ENCODE data around the gene FAM107A. TPM values are rescaled to one million over a fixed set of nuclear protein-coding genes. Genes with fewer than 3 reads are reported as not detected.
A peak's percentile ranks its signal among the peaks of the same experiment; 100 is the strongest.

FAM107A gene
- total RNA-seq, 1 donor from 2014 or later: 115 TPM

DNA sequence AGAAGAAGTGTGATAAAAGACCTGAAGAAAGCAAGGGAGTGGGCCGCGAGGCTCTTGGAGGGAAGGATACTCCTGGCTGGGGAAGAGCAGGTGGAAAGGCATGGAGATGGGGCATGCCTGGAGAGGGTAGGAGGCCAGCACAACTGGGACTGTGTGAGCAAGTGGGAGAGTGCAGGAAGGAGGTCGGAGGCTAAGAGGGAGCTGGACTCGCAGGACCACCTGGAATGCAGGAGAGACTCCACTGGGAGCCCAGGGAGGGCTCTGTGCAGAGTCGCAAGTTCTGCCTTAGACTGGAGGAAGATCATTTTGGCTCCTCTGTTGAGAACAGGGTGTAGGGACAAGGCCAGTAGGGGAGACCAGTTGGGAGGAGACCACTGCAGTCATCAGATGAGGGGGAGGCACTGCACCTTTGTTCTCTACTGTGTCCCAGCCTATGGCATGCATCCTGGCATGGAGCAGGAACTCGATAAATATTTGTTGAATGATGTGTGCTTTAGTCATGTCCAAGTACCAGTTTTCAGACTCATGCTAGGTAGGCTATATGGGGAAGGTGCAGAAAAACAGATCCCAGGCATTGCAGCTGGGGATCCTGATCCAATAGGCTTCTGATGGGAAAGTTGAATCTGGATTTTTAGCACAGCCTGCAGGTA, 13.7 kb downstream of the FAM107A start:
- H3K36me3 ChIP-seq: peaks cover 51% of the 10 kb centered on the region

GRCh38 chr3:58562498-58562897, 14.7 kb downstream of the FAM107A start:
- Histone ChIP-seq H3K9me3 (replicated peaks) (no peaks in the 10 kb centered on the region), H3K27me3 (ENCODE audit: low read depth) (no peaks in the 10 kb centered on the region), H3K4me1 (peaks cover 17% of the 10 kb centered on the region), H3K27ac (replicated peaks) (no peak overlapping the region), H3K4me3 (no peak overlapping the region), H3K36me3 (peaks cover 48% of the 10 kb centered on the region)
- no peak for TF ChIP-seq CTCF (IDR thresholded peaks at IDR 0.05; ENCODE audit: borderline replicate concordance)
- intact Hi-C loops (cut with micrococcal nuclease): no loop called here
- no peak for DNase-seq

More for the DNA sequence above, 13.7 kb downstream of the FAM107A start:
- no peak for TF ChIP-seq CTCF (IDR thresholded peaks at IDR 0.05; ENCODE audit: borderline replicate concordance)
- DNase-seq: no peak
- intact Hi-C loops (cut with micrococcal nuclease): no loop called here
- Histone ChIP-seq H3K9me3 (replicated peaks) (no peaks in the 10 kb centered on the region), H3K4me1 (peaks cover 26% of the 10 kb centered on the region), H3K4me3 (no peak overlapping the region), H3K27me3 (ENCODE audit: low read depth) (no peaks in the 10 kb centered on the region), H3K27ac (replicated peaks) (no peak overlapping the region)

- peaks cover 31% of the 10 kb centered on the region for H3K36me3 ChIP-seq
- DNase-seq: no peak
- TF ChIP-seq CTCF (IDR thresholded peaks at IDR 0.05; ENCODE audit: borderline replicate concordance): peak; percentile 42
- H3K27me3 ChIP-seq (ENCODE audit: low read depth): no peaks in the 10 kb centered on the region
- no peak overlapping the region for H3K27ac ChIP-seq (replicated peaks)
- no peaks in the 10 kb centered on the region for H3K9me3 ChIP-seq (replicated peaks)
- intact Hi-C loops (cut with micrococcal nuclease): no loop called here
- no peak overlapping the region for H3K4me3 ChIP-seq
- H3K4me1 ChIP-seq: peaks cover 12% of the 10 kb centered on the region
These were observed 16.4 kb downstream of the FAM107A start for GRCh38 chr3:58560771-58561311.

DNA sequence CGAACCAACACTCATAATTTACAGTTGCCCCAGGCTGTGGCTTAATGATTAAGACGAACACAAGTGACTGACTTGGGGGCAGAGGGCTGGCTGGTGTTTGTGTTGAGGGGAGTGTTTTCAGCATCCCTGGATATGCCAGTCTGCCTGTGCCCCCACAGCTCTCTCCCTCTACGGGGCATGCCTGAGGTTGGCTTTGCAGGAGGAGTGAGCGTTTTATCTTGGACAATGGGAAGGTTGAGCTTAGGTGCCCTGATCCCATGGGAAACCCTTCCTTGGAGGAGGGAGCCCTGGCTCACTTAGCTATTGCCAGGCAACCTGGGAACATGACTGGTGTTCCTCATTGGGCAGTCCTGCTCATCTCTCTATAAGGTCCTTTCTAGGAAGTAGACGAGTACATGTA, 17.6 kb downstream of the FAM107A start:
- no peak for DNase-seq
- H3K4me3 ChIP-seq: no peak overlapping the region
- H3K4me1 ChIP-seq: peaks cover 2% of the 10 kb centered on the region
- no peaks in the 10 kb centered on the region for H3K27me3 ChIP-seq (ENCODE audit: low read depth)
- no peaks in the 10 kb centered on the region for H3K9me3 ChIP-seq (replicated peaks)
- TF ChIP-seq CTCF (IDR thresholded peaks at IDR 0.05; ENCODE audit: borderline replicate concordance): no peak
- peaks cover 21% of the 10 kb centered on the region for H3K36me3 ChIP-seq
- intact Hi-C loops (cut with micrococcal nuclease): no loop called here
- no peak overlapping the region for H3K27ac ChIP-seq (replicated peaks)

DNA sequence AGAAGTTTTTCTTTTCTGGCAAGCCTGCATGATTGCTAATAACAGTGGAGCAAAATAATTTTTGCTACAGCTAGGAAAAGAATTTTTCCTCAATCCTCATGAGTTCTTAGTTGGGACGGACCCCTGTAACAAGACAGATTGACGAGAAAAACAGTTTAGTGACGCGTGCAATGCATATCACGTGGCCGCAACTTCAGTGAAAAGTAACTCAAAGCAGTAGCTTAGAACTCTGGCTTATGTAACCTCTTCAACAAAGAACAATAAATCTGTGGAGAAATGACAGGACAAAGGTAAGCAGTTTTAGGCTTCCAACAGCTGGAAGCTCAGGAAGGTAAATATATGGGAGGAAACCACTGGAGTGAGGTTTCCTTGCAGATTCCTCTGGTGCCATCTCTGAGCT, 19.7 kb downstream of the FAM107A start:
- H3K4me1 ChIP-seq: no peaks in the 10 kb centered on the region
- H3K27ac ChIP-seq (replicated peaks): no peak overlapping the region
- no peaks in the 10 kb centered on the region for H3K27me3 ChIP-seq (ENCODE audit: low read depth)
- intact Hi-C loops (cut with micrococcal nuclease): no loop called here
- TF ChIP-seq CTCF (IDR thresholded peaks at IDR 0.05; ENCODE audit: borderline replicate concordance): no peak
- H3K9me3 ChIP-seq (replicated peaks): peaks cover 2% of the 10 kb centered on the region
- DNase-seq: no peak
- H3K36me3 ChIP-seq: peaks cover 6% of the 10 kb centered on the region
- no peak overlapping the region for H3K4me3 ChIP-seq
